Measurements from ENCODE around the gene BTBD7.

Gene BTBD7

DNA sequence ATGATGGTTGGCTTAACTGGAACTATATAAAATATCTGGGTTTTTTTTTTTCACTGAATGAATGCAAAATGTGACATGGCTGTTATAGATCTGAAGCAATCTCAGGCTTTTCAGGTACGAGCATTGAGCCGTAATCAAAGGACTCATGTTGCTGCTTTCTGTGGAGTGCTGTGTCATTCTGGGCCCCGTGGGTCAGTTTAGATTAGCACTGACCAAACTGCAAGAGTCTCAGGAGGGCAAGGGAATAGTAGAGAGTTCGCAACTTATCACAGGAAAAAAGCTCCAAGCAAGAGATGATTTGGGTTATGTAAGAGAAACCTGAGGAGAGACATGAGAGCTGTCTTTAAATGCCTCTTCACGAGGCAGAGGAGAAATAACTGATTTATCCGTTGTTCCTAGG, 66.7 kb downstream of the BTBD7 start:
- DNase-seq (ENCODE audit: low read depth), result no peak
- TF ChIP-seq, protein P1, sequence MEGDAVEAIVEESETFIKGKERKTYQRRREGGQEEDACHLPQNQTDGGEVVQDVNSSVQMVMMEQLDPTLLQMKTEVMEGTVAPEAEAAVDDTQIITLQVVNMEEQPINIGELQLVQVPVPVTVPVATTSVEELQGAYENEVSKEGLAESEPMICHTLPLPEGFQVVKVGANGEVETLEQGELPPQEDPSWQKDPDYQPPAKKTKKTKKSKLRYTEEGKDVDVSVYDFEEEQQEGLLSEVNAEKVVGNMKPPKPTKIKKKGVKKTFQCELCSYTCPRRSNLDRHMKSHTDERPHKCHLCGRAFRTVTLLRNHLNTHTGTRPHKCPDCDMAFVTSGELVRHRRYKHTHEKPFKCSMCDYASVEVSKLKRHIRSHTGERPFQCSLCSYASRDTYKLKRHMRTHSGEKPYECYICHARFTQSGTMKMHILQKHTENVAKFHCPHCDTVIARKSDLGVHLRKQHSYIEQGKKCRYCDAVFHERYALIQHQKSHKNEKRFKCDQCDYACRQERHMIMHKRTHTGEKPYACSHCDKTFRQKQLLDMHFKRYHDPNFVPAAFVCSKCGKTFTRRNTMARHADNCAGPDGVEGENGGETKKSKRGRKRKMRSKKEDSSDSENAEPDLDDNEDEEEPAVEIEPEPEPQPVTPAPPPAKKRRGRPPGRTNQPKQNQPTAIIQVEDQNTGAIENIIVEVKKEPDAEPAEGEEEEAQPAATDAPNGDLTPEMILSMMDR (IDR thresholded peaks at IDR 0.05; ENCODE audit: low read depth, low read length, missing control alignments), result no peak
- no peak overlapping the region for H3K4me3 ChIP-seq (ENCODE audit: low read depth, low read length)

DNA sequence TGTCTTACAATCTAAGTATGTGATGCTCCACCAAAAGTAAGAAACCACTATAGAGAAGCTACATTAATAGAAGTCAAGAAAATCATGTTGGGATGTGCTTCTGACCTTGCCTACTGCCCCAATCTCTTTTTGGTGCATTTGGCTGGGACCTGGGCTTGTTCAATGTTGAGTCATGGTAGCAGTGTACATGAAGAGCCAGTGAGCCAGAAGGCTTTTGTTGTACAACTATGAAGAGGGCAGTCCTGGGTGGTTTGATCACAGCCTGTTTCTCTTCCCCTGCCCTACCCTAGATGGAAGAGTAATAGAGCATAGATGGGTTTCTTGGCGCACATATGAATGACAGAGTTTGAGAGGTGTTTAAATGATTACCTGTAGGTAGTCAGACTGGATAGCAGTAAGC, 69.4 kb downstream of the BTBD7 start:
- DNase-seq (ENCODE audit: low read depth), result no peak
- H3K4me3 ChIP-seq (ENCODE audit: low read depth, low read length), result no peak overlapping the region
- TF ChIP-seq, protein P1 (IDR thresholded peaks at IDR 0.05; ENCODE audit: low read depth, low read length, missing control alignments), result no peak

DNA sequence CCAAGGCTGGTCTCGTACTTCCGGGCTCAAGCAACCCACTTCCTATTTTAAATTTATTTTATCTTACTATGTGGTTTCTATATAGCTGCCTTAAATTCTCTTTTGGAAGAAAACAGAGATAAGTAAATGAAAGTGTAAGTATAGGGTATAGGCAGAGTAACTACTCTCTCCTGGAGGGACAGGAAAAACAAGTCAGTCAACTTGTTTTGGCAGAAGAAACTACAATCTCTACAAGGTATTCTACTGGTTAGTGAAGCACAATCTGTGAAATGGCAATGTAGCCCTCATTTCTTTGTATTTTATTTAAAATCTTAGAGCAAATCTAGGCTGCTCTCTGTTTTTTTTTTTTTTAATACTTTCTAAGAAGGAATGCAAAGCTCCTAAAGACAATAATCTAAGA, 70.4 kb downstream of the BTBD7 start:
- H3K4me3 ChIP-seq (ENCODE audit: low read depth, low read length), result no peak overlapping the region
- no peak for DNase-seq (ENCODE audit: low read depth)
- TF ChIP-seq, protein P1 (IDR thresholded peaks at IDR 0.05; ENCODE audit: low read depth, low read length, missing control alignments), result no peak

DNA sequence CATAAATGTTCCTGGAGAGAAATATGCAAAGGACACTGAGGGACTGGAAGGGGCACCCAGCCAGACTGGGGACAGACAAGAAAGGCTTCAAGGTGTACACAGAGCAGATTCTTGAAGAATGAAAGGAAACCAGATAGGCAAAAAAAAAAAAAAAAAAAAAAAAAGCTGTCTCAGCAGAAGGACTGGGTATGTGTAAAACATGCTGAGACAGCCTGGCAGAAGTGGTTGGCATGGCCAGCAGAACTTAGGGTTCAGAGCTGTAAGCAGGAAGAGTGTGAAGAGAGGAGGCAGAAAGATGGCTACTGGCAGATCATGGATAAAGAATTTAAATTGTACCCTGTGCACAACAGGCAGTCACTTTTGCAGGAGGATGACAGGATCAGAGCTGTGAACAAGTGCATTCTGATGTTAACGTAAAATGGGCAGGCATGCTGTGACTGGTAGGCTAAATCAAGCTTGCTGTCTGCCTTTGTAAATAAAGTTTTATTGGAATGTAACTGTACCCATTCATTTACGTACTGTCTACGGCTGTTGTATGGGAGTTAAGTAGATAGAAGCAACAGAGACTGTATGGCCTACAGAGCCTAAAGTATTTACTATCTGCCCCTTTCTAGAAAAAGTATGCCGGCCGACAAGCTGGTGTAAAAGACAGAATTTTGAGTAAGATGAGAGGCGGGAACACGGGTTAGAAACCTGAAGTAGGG, 83.6 kb downstream of the BTBD7 start:
- no peak for DNase-seq (ENCODE audit: low read depth)
- no peak overlapping the region for H3K4me3 ChIP-seq (ENCODE audit: low read depth, low read length)
- TF ChIP-seq, protein P1 (IDR thresholded peaks at IDR 0.05; ENCODE audit: low read depth, low read length, missing control alignments), result no peak

DNA sequence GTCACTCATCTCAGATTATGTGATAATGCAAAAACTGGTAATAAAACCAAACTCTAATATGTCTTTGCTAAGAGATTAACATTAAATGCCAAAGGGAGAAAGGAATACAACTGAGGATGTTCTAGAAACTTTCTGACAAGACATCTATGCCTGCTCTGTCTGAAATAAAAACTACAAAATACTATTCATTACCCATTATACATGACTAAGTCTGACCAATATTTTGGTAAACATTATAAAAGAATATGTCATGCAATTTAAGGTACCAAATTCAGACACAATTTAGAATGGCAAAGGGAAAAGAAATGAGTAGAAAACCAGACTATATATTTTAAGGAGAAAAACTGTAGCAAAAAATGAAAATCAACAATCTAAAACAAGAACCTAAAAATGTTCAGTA, 86.3 kb downstream of the BTBD7 start:
- TF ChIP-seq, protein P1 (IDR thresholded peaks at IDR 0.05; ENCODE audit: low read depth, low read length, missing control alignments), result no peak
- no peak overlapping the region for H3K4me3 ChIP-seq (ENCODE audit: low read depth, low read length)

DNA sequence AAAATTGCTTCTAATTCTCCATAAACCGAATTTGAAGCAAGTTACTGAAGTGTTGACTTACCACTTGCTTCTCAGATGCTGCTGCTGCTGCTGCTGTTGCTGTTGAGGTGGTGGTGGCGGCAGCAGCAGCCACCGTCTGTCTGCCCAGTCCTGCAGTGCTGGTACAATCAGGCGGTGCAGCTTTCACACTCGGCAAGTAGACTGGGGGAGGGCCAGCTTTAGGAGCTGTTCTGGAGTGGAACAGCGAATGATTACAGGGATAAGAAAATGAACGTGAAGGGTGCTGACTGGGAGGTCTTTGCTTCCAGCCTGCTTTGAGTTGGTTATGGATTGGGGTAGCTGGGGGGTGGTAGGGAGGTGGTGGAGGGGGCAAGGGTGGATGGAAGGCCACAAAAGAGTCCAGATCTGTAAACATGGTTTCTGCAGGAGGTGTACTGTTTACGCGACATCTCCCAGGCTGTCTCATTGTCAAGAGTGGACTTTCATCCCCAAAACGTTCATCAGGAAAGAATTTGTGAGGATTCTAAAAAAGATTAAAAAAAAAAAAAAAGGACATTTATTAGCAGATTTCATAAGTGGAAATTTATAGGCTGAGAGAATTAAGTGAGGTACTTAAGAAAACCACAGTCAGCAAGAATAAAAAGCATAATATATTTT, 86.9 kb downstream of the BTBD7 start:
- TF ChIP-seq, protein P1 (IDR thresholded peaks at IDR 0.05; ENCODE audit: low read depth, low read length, missing control alignments), result no peak
- no peak for DNase-seq (ENCODE audit: low read depth)
- no peak overlapping the region for H3K4me3 ChIP-seq (ENCODE audit: low read depth, low read length)

More for the DNA sequence above, 86.3 kb downstream of the BTBD7 start:
- no peak for DNase-seq (ENCODE audit: low read depth)

DNA sequence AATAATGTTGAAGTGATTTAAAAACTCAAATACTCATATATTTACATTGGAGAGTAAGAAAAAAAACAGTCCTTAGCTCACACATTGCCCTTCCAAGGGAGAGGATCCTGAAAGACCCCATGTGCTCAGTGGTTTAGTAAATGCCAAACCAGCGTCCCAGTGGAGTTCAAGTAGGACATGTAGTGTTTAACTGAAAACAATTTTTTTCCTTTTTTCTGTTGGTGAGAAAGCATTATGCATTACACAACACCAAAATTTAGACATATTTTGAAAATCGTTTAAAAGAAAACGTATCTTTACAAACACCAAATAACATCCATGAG, 92.2 kb downstream of the BTBD7 start:
- no peak for DNase-seq (ENCODE audit: low read depth)
- H3K4me3 ChIP-seq (ENCODE audit: low read depth, low read length), result no peak overlapping the region
- TF ChIP-seq, protein P1 (IDR thresholded peaks at IDR 0.05; ENCODE audit: low read depth, low read length, missing control alignments), result no peak

All from GM12864 (cell line).